Upper lobe of left lung (tissue), 4 donors: ENCODE data around the gene JAM3.

Experiments
- EP300 ChIP-seq, 4 donors: sonication (generic); formaldehyde crosslinking; IDR thresholded peaks; one replicate each; pipeline ENCODE4 v1.5.1; 2017; ENCODE audit warnings: antibody characterized with exemption in 4 of 4, control low read depth in 2 of 4
- TF ChIP-seq, protein P1 (sequence below), 6 experiments: fragments of 450-650 bp in 4 of 6; fragments of 200-600 bp in 2 of 6; sonication (generic) in 2 of 6; IDR thresholded peaks; one replicate each; pipeline ENCODE4 v1.5.1; 2016 to 2019; ENCODE audit warnings: antibody characterized with exemption in 6 of 6

DNA sequence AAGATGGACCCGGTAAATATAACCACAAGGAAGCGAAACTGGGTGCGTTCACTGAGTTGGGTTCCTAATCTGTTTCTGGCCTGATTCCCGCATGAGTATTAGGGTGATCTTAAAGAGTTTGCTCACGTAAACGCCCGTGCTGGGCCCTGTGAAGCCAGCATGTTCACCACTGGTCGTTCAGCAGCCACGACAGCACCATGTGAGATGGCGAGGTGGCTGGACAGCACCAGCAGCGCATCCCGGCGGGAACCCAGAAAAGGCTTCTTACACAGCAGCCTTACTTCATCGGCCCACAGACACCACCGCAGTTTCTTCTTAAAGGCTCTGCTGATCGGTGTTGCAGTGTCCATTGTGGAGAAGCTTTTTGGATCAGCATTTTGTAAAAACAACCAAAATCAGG, 80.5 kb downstream of the JAM3 start:
- no peak for TF ChIP-seq EP300 (IDR thresholded peaks at IDR 0.05)
- TF ChIP-seq, protein P1, sequence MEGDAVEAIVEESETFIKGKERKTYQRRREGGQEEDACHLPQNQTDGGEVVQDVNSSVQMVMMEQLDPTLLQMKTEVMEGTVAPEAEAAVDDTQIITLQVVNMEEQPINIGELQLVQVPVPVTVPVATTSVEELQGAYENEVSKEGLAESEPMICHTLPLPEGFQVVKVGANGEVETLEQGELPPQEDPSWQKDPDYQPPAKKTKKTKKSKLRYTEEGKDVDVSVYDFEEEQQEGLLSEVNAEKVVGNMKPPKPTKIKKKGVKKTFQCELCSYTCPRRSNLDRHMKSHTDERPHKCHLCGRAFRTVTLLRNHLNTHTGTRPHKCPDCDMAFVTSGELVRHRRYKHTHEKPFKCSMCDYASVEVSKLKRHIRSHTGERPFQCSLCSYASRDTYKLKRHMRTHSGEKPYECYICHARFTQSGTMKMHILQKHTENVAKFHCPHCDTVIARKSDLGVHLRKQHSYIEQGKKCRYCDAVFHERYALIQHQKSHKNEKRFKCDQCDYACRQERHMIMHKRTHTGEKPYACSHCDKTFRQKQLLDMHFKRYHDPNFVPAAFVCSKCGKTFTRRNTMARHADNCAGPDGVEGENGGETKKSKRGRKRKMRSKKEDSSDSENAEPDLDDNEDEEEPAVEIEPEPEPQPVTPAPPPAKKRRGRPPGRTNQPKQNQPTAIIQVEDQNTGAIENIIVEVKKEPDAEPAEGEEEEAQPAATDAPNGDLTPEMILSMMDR (IDR thresholded peaks at IDR 0.05): no peak
